Body of pancreas (tissue), 4 donors: ENCODE measurements around the gene KCNAB2.

Source experiments
- CTCF ChIP-seq, 7 experiments: fragments of 450-650 bp in 4 of 7; fragments of 200-600 bp in 3 of 7; sonication (generic) in 3 of 7; IDR thresholded peaks; one replicate each; pipeline ENCODE4 v1.5.1; 2016 to 2019; ENCODE audit warnings: antibody characterized with exemption in 7 of 7
- POLR2A ChIP-seq, 3 donors: fragments of 450-650 bp; IDR thresholded peaks; one replicate each; pipeline ENCODE4 v1.6.1; 2016; ENCODE audit warnings: antibody characterized with exemption in 3 of 3, mild to moderate bottlenecking in 2 of 3

DNA sequence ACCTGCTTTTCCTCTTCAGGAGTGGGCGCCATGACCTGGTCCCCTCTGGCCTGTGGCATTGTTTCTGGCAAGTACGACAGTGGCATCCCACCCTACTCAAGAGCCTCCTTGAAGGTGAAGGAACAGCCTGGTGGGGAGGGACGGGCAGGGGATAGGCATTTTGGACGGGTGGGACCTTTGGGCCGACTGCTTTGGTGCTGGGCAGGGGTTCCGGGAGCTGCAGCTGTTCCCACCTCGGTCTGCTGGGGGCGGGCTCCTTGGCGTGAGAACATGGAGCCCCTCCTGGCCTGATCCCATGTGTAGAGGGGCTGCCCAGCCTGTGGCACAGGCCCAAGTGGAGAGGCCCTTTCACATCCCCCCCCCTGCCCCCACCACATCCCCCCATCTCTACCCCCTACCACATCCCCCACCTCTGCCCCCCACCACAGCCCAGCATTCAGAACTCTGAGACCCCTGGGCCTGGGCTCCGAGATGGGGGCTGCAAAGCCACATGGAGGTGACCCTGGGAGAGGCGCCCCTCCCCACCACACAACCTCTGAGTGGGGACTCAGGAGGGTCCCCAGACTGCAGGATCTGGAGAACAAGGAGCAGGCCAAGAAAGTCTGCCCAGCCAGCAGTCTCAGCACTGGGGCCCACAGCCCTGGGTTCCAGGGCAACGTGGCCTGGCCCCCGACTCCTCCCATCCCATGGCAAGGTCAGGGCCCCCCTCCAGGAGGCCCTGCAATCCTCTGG lies 50.0 kb downstream of the KCNAB2 start:
- no peak for TF ChIP-seq CTCF (IDR thresholded peaks at IDR 0.05)
- TF ChIP-seq POLR2A (IDR thresholded peaks at IDR 0.05) = no peak
